Stimulated activated naive B cell treated with anti-CD40 and anti-IgM and Interleukin-4, amounts not matched to agents 10 μg/mL and 1 μg/mL and 100 μg/mL, for 72 hours (primary cell): ENCODE data around the gene QKI.

Source experiments
- ATAC-seq, 2 donors: fragments of 150-1000 bp; cut with Tn5 transposase; replicated peaks; 2 replicates each; pipeline ENCODE4 v1.10.0; 2021; ENCODE audit warnings: moderate library complexity in 1 of 2
- DNase-seq: peaks from one replicate; pipeline ENCODE4 v3.0.0; 2021
- H3K27ac Mint-ChIP-seq: one replicate; pipeline ENCODE4 v1.8.0; 2022; ENCODE audit warnings: mild to moderate bottlenecking, mixed read lengths
- H3K27me3 Mint-ChIP-seq, 2 donors: one replicate each; pipeline ENCODE4 v1.8.0; 2022; ENCODE audit warnings: mixed read lengths in 2 of 2
- H3K36me3 Mint-ChIP-seq, 2 donors: one replicate each; pipeline ENCODE4 v1.8.0; 2022; ENCODE audit warnings: mixed read lengths in 2 of 2, mild to moderate bottlenecking in 1 of 2
- H3K4me1 Mint-ChIP-seq, 2 donors: one replicate each; pipeline ENCODE4 v1.8.0; 2022; ENCODE audit warnings: mixed read lengths in 2 of 2, mild to moderate bottlenecking in 1 of 2
- H3K4me3 Mint-ChIP-seq, 2 donors: one replicate each; pipeline ENCODE4 v1.8.0; 2022; ENCODE audit warnings: mild to moderate bottlenecking in 2 of 2, mixed read lengths in 2 of 2, moderate library complexity in 1 of 2
- H3K9me3 Mint-ChIP-seq, 2 donors: one replicate each; pipeline ENCODE4 v1.8.0; 2022; ENCODE audit warnings: mixed read lengths in 2 of 2, mild to moderate bottlenecking in 1 of 2

The QKI gene

GRCh38 chr6:163413345-163414116 is 987 bp upstream of the QKI start:
- DNase-seq (peak; percentile 89), ATAC-seq (peak; percentile 56 to 71)
- Mint-ChIP-seq H3K4me3 (peak overlapping the region; percentile 87 to 88), H3K27ac (peak overlapping the region; percentile 95), H3K27me3 (no peaks in the 10 kb centered on the region), H3K36me3 (peaks cover 5 to 6% of the 10 kb centered on the region in 2 donors), H3K9me3 (no peaks in the 10 kb centered on the region), H3K4me1 (peaks cover 14 to 39% of the 10 kb centered on the region in 2 donors)

GRCh38 chr6:163414946-163415619 is 565 bp downstream of the QKI start:
- H3K4me1 Mint-ChIP-seq: peaks cover 24 to 55% of the 10 kb centered on the region in 2 donors
- H3K27me3 Mint-ChIP-seq: no peaks in the 10 kb centered on the region
- H3K36me3 Mint-ChIP-seq: peaks cover 5 to 6% of the 10 kb centered on the region in 2 donors
- peak; percentile 29 for DNase-seq
- H3K4me3 Mint-ChIP-seq: peak overlapping the region; percentile 81 to 82
- H3K9me3 Mint-ChIP-seq: no peaks in the 10 kb centered on the region
- H3K27ac Mint-ChIP-seq: peak overlapping the region; percentile 90
- ATAC-seq: peak; percentile 1 to 2

GRCh38 chr6:163415620-163416556 is 1.4 kb downstream of the QKI start:
- H3K27ac Mint-ChIP-seq: peak overlapping the region; percentile 94
- H3K4me1 Mint-ChIP-seq: peaks cover 27 to 59% of the 10 kb centered on the region in 2 donors

GRCh38 chr6:163416557-163417253 is 2.2 kb downstream of the QKI start:
- Mint-ChIP-seq H3K4me1 (peaks cover 27 to 57% of the 10 kb centered on the region in 2 donors), H3K4me3 (peak overlapping the region; percentile 83 to 93), H3K27me3 (no peaks in the 10 kb centered on the region), H3K27ac (peak overlapping the region; percentile 94), H3K9me3 (no peaks in the 10 kb centered on the region), H3K36me3 (no peaks in the 10 kb centered on the region)
- no peak for DNase-seq
- ATAC-seq: no peak

More at GRCh38 chr6:163415620-163416556, 1.4 kb downstream of the QKI start:
- DNase-seq (peak; percentile 51), ATAC-seq (peak; percentile 6 to 13)
- Mint-ChIP-seq H3K4me3 (peak overlapping the region; percentile 83 to 93), H3K27me3 (no peaks in the 10 kb centered on the region), H3K9me3 (no peaks in the 10 kb centered on the region), H3K36me3 (peaks cover 5 to 6% of the 10 kb centered on the region in 2 donors)

GRCh38 chr6:163417595-163417994 is 3.1 kb downstream of the QKI start:
- ATAC-seq (no peak), DNase-seq (no peak)
- Mint-ChIP-seq H3K9me3 (no peaks in the 10 kb centered on the region), H3K27ac (no peak overlapping the region), H3K4me3 (peak overlapping the region in 1 of 2 donors; percentile 40), H3K27me3 (no peaks in the 10 kb centered on the region), H3K36me3 (no peaks in the 10 kb centered on the region), H3K4me1 (peaks cover 27 to 53% of the 10 kb centered on the region in 2 donors)

- ATAC-seq (no peak), DNase-seq (no peak)
- no peaks in the 10 kb centered on the region for H3K36me3 Mint-ChIP-seq
- peak overlapping the region; percentile 56 for H3K27ac Mint-ChIP-seq
- H3K4me1 Mint-ChIP-seq: peaks cover 24 to 52% of the 10 kb centered on the region in 2 donors
- H3K27me3 Mint-ChIP-seq: no peaks in the 10 kb centered on the region
- H3K9me3 Mint-ChIP-seq: no peaks in the 10 kb centered on the region
- peak overlapping the region in 1 of 2 donors; percentile 49 for H3K4me3 Mint-ChIP-seq
Measured at GRCh38 chr6:163418311-163419029, 4.0 kb downstream of the QKI start.

GRCh38 chr6:163419413-163420288 is 5.1 kb downstream of the QKI start:
- ATAC-seq (no peak), DNase-seq (no peak)
- Mint-ChIP-seq H3K4me1 (peaks cover 29 to 55% of the 10 kb centered on the region in 2 donors), H3K36me3 (no peaks in the 10 kb centered on the region), H3K9me3 (no peaks in the 10 kb centered on the region), H3K4me3 (peak overlapping the region in 1 of 2 donors; percentile 49), H3K27me3 (no peaks in the 10 kb centered on the region), H3K27ac (no peak overlapping the region)

GRCh38 chr6:163420289-163420614 is 5.7 kb downstream of the QKI start:
- DNase-seq (no peak), ATAC-seq (no peak)
- Mint-ChIP-seq H3K9me3 (no peaks in the 10 kb centered on the region), H3K4me3 (peak overlapping the region in 1 of 2 donors; percentile 49), H3K27ac (no peak overlapping the region), H3K36me3 (no peaks in the 10 kb centered on the region), H3K27me3 (no peaks in the 10 kb centered on the region), H3K4me1 (peaks cover 32 to 60% of the 10 kb centered on the region in 2 donors)

- no peak overlapping the region for H3K4me3 Mint-ChIP-seq
- ATAC-seq (no peak), DNase-seq (no peak)
- H3K27ac Mint-ChIP-seq: no peak overlapping the region
- no peaks in the 10 kb centered on the region for H3K27me3 Mint-ChIP-seq
- H3K4me1 Mint-ChIP-seq: peaks cover 34 to 51% of the 10 kb centered on the region in 2 donors
- no peaks in the 10 kb centered on the region for H3K9me3 Mint-ChIP-seq
- no peaks in the 10 kb centered on the region for H3K36me3 Mint-ChIP-seq
Measured at GRCh38 chr6:163422550-163422949, 8.0 kb downstream of the QKI start.

- no peak overlapping the region for H3K27ac Mint-ChIP-seq
- H3K4me3 Mint-ChIP-seq: no peak overlapping the region
- DNase-seq: no peak
- no peaks in the 10 kb centered on the region for H3K27me3 Mint-ChIP-seq
- ATAC-seq: no peak
- H3K9me3 Mint-ChIP-seq: no peaks in the 10 kb centered on the region
- peaks cover 31 to 43% of the 10 kb centered on the region in 2 donors for H3K4me1 Mint-ChIP-seq
- no peaks in the 10 kb centered on the region for H3K36me3 Mint-ChIP-seq
Measured at GRCh38 chr6:163423696-163424095, 9.2 kb downstream of the QKI start.

- Mint-ChIP-seq H3K4me1 (peaks cover 31 to 44% of the 10 kb centered on the region in 2 donors), H3K4me3 (no peak overlapping the region)
- no peak for DNase-seq
Measured at GRCh38 chr6:163427498-163428254, 13.2 kb downstream of the QKI start.

GRCh38 chr6:163428373-163428772 is 13.9 kb downstream of the QKI start:
- ATAC-seq: no peak
- Mint-ChIP-seq H3K4me3 (no peak overlapping the region), H3K27ac (no peak overlapping the region), H3K36me3 (peaks cover 0 to 3% of the 10 kb centered on the region in 2 donors), H3K27me3 (no peaks in the 10 kb centered on the region), H3K4me1 (peaks cover 31 to 46% of the 10 kb centered on the region in 2 donors), H3K9me3 (no peaks in the 10 kb centered on the region)
- DNase-seq: no peak

More at GRCh38 chr6:163427498-163428254, 13.2 kb downstream of the QKI start:
- Mint-ChIP-seq H3K27me3 (no peaks in the 10 kb centered on the region), H3K9me3 (no peaks in the 10 kb centered on the region), H3K27ac (no peak overlapping the region), H3K36me3 (peaks cover 0 to 2% of the 10 kb centered on the region in 2 donors)
- ATAC-seq: no peak
